ENCODE measurements around the gene PCDHB8.

GRCh38 chr5:141150993-141151325, 26.6 kb upstream of the PCDHB8 start:
- TF ChIP-seq, protein P1, sequence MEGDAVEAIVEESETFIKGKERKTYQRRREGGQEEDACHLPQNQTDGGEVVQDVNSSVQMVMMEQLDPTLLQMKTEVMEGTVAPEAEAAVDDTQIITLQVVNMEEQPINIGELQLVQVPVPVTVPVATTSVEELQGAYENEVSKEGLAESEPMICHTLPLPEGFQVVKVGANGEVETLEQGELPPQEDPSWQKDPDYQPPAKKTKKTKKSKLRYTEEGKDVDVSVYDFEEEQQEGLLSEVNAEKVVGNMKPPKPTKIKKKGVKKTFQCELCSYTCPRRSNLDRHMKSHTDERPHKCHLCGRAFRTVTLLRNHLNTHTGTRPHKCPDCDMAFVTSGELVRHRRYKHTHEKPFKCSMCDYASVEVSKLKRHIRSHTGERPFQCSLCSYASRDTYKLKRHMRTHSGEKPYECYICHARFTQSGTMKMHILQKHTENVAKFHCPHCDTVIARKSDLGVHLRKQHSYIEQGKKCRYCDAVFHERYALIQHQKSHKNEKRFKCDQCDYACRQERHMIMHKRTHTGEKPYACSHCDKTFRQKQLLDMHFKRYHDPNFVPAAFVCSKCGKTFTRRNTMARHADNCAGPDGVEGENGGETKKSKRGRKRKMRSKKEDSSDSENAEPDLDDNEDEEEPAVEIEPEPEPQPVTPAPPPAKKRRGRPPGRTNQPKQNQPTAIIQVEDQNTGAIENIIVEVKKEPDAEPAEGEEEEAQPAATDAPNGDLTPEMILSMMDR (conservative IDR thresholded peaks at IDR 0.05 in 1 of 2, IDR thresholded peaks at IDR 0.05 in 1 of 2; ENCODE audit: low read depth in 1 of 2, low read length in 2 of 2): no peak
- no peak for TF ChIP-seq EZH2 (IDR thresholded peaks at IDR 0.05; ENCODE audit: low read length, missing control alignments)
